DND-41 (cell line): ENCODE results near the gene PTPRZ1.

Experiments
- ATAC-seq: fragments of 200-7000 bp; cut with Tn5 transposase; 3 replicates; pipeline ENCODE4 v1.9.1; 2021; ENCODE audit warnings: low read depth; ENCODE audit not compliant: insufficient read depth
- DNase-seq: peaks from one replicate; pipeline ENCODE4 v3.0.0-alpha.2; 2020
- H2AFZ ChIP-seq: 2 replicates; pipeline ENCODE4 v1.6.0; 2012; ENCODE audit warnings: low read depth, low read length
- H3K27ac ChIP-seq: 2 replicates; pipeline ENCODE4 v1.5.1; 2012; ENCODE audit warnings: low read length, inconsistent platforms
- H3K27me3 ChIP-seq: fragments of 200-600 bp; sonication (generic); 2 replicates; pipeline ENCODE4 v1.6.0; 2012; ENCODE audit warnings: low read length, mild to moderate bottlenecking, inconsistent platforms; ENCODE audit not compliant: insufficient read depth, poor library complexity
- H3K36me3 ChIP-seq: 2 replicates; pipeline ENCODE4 v1.5.1; 2012; ENCODE audit warnings: low read length, inconsistent platforms; ENCODE audit not compliant: insufficient read depth
- H3K4me1 ChIP-seq: 2 replicates; pipeline ENCODE4 v1.5.1; 2012; ENCODE audit warnings: mild to moderate bottlenecking, low read length; ENCODE audit not compliant: insufficient read depth
- H3K4me2 ChIP-seq: 2 replicates; pipeline ENCODE4 v1.6.0; 2012; ENCODE audit warnings: mild to moderate bottlenecking, moderate library complexity, low read length, inconsistent platforms; ENCODE audit not compliant: insufficient read depth
- H3K4me3 ChIP-seq, 2 experiments: fragments of 200-600 bp in 1 of 2; shearing (Covaris generic) in 1 of 2; 2 replicates each; pipeline ENCODE4 v1.5.1; 2012 to 2016; ENCODE audit warnings: inconsistent platforms in 2 of 2, low read length in 2 of 2, mild to moderate bottlenecking in 2 of 2, low read depth in 1 of 2, moderate library complexity in 1 of 2
- H3K79me2 ChIP-seq: 2 replicates; pipeline ENCODE4 v1.6.0; 2012; ENCODE audit warnings: low read length, inconsistent platforms; ENCODE audit not compliant: insufficient read depth
- H3K9ac ChIP-seq: 2 replicates; pipeline ENCODE4 v1.6.0; 2012; ENCODE audit warnings: low read depth, mild to moderate bottlenecking, inconsistent platforms, low read length, moderate library complexity
- H3K9me3 ChIP-seq: 2 replicates; pipeline ENCODE4 v1.5.1; 2012; ENCODE audit warnings: low read length, moderate library complexity, mild to moderate bottlenecking, inconsistent platforms; ENCODE audit not compliant: insufficient read depth, severe bottlenecking
- H4K20me1 ChIP-seq: 2 replicates; pipeline ENCODE4 v1.6.0; 2012; ENCODE audit warnings: low read length; ENCODE audit not compliant: insufficient read depth
- EZH2 ChIP-seq: IDR thresholded peaks from 3 replicates; pipeline ENCODE4 v1.6.1; 2012; ENCODE audit warnings: borderline replicate concordance, low read depth, mild to moderate bottlenecking, moderate library complexity, low read length, inconsistent platforms; ENCODE audit not compliant: severe bottlenecking
- TF ChIP-seq, protein P1 (sequence below): IDR thresholded peaks from 2 replicates; pipeline ENCODE4 v1.5.1; 2012; ENCODE audit warnings: borderline replicate concordance, low read length, moderate library complexity, mild to moderate bottlenecking; ENCODE audit not compliant: poor library complexity, severe bottlenecking; ENCODE audit errors: extremely low read depth

PTPRZ1 gene

DNA sequence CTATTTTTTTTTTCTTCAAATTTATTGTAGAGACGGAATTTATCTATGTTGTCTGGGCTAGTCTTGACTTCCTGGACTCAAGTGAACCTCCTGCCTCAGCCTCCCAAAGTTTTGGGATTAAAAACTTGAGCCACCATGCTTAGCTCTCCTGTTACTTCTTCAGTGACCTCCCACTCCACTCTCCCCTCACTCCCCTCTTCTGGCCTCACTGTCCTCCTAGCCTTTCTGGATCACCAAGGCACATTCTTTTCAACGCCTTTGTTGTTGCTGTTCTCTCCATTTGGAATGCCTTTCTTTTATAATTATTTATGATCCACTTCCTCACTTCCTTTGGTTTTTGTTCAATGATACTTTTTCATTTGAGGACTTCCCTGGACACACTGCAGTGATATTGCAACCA lies 17.9 kb downstream of the PTPRZ1 start:
- Histone ChIP-seq H3K4me3 (no peak overlapping the region), H3K4me1 (no peaks in the 10 kb centered on the region), H3K36me3 (no peaks in the 10 kb centered on the region), H3K4me2 (no peak overlapping the region), H3K9ac (no peak overlapping the region), H3K79me2 (no peaks in the 10 kb centered on the region), H3K27ac (no peak overlapping the region), H2AFZ (no peak overlapping the region), H4K20me1 (no peaks in the 10 kb centered on the region), H3K27me3 (no peaks in the 10 kb centered on the region), H3K9me3 (no peaks in the 10 kb centered on the region)
- no peak for ATAC-seq
- no peak for DNase-seq
- TF ChIP-seq, protein P1, sequence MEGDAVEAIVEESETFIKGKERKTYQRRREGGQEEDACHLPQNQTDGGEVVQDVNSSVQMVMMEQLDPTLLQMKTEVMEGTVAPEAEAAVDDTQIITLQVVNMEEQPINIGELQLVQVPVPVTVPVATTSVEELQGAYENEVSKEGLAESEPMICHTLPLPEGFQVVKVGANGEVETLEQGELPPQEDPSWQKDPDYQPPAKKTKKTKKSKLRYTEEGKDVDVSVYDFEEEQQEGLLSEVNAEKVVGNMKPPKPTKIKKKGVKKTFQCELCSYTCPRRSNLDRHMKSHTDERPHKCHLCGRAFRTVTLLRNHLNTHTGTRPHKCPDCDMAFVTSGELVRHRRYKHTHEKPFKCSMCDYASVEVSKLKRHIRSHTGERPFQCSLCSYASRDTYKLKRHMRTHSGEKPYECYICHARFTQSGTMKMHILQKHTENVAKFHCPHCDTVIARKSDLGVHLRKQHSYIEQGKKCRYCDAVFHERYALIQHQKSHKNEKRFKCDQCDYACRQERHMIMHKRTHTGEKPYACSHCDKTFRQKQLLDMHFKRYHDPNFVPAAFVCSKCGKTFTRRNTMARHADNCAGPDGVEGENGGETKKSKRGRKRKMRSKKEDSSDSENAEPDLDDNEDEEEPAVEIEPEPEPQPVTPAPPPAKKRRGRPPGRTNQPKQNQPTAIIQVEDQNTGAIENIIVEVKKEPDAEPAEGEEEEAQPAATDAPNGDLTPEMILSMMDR, result no peak

DNA sequence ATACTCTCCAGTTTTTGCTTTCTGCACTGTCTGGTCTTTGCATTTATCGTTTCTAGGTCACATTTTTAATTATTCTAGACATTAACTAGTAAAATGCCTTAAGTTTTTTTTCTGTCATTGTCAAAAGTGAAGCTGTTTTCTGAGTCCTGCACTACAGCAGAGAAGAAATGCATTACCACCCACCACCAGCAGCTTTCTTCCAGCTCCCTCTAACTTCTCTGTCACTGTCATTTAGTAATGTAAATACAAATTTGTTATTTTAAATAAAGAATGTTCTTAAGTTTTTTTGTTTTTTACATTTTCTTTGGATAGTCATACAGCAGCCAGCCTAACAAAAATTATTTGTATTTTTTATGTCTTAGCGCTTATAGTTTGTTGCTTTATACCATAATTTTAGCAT lies 18.8 kb downstream of the PTPRZ1 start:
- Histone ChIP-seq H3K4me3 (no peak overlapping the region), H3K27ac (no peak overlapping the region), H3K79me2 (no peaks in the 10 kb centered on the region), H3K27me3 (no peaks in the 10 kb centered on the region), H3K9ac (no peak overlapping the region), H4K20me1 (no peaks in the 10 kb centered on the region), H3K4me1 (no peaks in the 10 kb centered on the region), H2AFZ (no peak overlapping the region), H3K36me3 (no peaks in the 10 kb centered on the region), H3K9me3 (no peaks in the 10 kb centered on the region), H3K4me2 (no peak overlapping the region)
- DNase-seq (no peak), ATAC-seq (no peak)
- TF ChIP-seq, protein P1, result no peak
- no peak for TF ChIP-seq EZH2

DNA sequence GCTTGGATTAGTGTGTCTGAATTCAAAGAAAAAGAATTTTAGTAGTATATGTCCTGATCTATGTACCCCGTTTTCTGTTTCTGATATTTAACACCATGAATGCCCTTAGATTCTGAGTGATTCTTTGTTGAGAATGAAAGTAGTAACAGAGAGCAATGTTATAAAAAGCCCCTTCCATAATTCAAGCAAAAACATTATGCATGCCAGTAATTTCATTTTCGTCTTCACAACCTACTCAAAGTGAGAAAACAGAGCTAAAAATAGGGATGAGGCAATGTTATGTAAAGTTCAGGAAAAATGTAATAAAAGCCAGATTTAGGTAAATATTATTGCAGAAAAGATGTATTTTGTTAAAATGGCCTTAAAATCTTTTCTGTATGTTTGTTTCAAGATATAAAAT lies 28.1 kb downstream of the PTPRZ1 start:
- Histone ChIP-seq H3K4me3 (no peak overlapping the region), H4K20me1 (no peaks in the 10 kb centered on the region), H2AFZ (no peak overlapping the region), H3K4me2 (no peak overlapping the region), H3K27me3 (no peaks in the 10 kb centered on the region), H3K9me3 (no peaks in the 10 kb centered on the region), H3K79me2 (no peaks in the 10 kb centered on the region), H3K9ac (no peak overlapping the region), H3K36me3 (no peaks in the 10 kb centered on the region), H3K4me1 (no peaks in the 10 kb centered on the region), H3K27ac (no peak overlapping the region)
- TF ChIP-seq, protein P1, result no peak
- no peak for TF ChIP-seq EZH2
- ATAC-seq, result no peak
- DNase-seq, result no peak

DNA sequence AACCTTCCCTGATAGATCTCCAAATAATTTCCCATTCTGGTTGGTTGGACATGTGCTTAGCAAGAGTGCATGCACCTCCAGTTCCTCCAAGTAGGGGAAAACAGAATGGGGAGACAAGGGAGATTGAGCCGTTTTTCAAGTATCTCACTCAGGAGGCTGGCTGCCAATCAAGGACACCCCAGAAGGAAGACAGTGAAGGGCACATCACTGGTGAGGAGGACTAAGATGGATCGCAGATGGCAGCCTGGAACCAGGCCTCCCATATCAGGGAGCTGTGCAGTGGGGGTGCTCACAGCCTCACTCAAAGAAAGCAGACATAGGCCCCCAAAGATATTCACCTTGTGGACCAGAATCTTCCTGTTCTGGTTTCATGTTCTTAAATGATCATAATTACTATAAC lies 31.2 kb downstream of the PTPRZ1 start:
- Histone ChIP-seq H3K79me2 (no peaks in the 10 kb centered on the region), H4K20me1 (no peaks in the 10 kb centered on the region), H3K9ac (no peak overlapping the region), H3K27ac (no peak overlapping the region), H3K9me3 (no peaks in the 10 kb centered on the region), H2AFZ (no peak overlapping the region), H3K36me3 (no peaks in the 10 kb centered on the region), H3K4me2 (no peak overlapping the region), H3K4me1 (no peaks in the 10 kb centered on the region), H3K27me3 (no peaks in the 10 kb centered on the region), H3K4me3 (no peak overlapping the region)
- DNase-seq (no peak), ATAC-seq (no peak)
- TF ChIP-seq, protein P1, result no peak
- no peak for TF ChIP-seq EZH2
